HEK293 (cell line): ENCODE data around the gene CDH12.

Experiments used
- CTCF ChIA-PET: fragments of 350-600 bp; formaldehyde crosslinking; extraction: SDS; loops from one replicate; lab custom pipeline; 2021; ENCODE audit warnings: antibody characterized with exemption; lab: Yijun Ruan, JAX
- POLR2A ChIA-PET: fragments of 300-600 bp; formaldehyde crosslinking; extraction: SDS; loops from one replicate; lab custom pipeline; 2020; ENCODE audit warnings: antibody characterized with exemption, inconsistent platforms; lab: Yijun Ruan, JAX
- H3K27ac ChIP-seq: fragments of 200-500 bp; sonication (Bioruptor generic); 2 replicates; pipeline ENCODE4 v1.5.1; 2014; ENCODE audit warnings: low read depth, low read length, control low read depth, inconsistent platforms; ENCODE audit errors: extremely low read depth
- H3K36me3 ChIP-seq, 2 experiments: fragments of 200-500 bp in 1 of 2; sonication (Bioruptor generic) in 1 of 2; 1 replicate in 1 of 2; 2 replicates in 1 of 2; pipeline ENCODE4 v1.5.1; 2014 to 2017; ENCODE audit warnings: inconsistent platforms in 2 of 2, low read length in 2 of 2; ENCODE audit not compliant: control insufficient read depth in 2 of 2, insufficient read depth in 1 of 2
- H3K4me1 ChIP-seq: fragments of 200-500 bp; sonication (Bioruptor generic); 2 replicates; pipeline ENCODE4 v1.5.1; 2014; ENCODE audit warnings: mild to moderate bottlenecking, low read length, inconsistent platforms; ENCODE audit not compliant: control insufficient read depth, insufficient read depth
- H3K4me3 ChIP-seq: 2 replicates; pipeline ENCODE4 v1.5.1; 2011; ENCODE audit warnings: low read depth, mild to moderate bottlenecking, control low read depth, low read length, moderate library complexity
- H3K9me3 ChIP-seq: fragments of 200-500 bp; sonication (Bioruptor generic); 2 replicates; pipeline ENCODE4 v1.5.1; 2014; ENCODE audit warnings: low read depth, low read length, inconsistent platforms; ENCODE audit not compliant: control insufficient read depth, insufficient read depth
- GLIS1 ChIP-seq: fragments of 450-650 bp; formaldehyde crosslinking; IDR thresholded peaks from 2 replicates; pipeline ENCODE4 v1.5.1; 2016; ENCODE audit warnings: missing biosample characterization, missing genetic modification characterization
- SCRT1 ChIP-seq: fragments of 450-650 bp; formaldehyde crosslinking; IDR thresholded peaks from 2 replicates; pipeline ENCODE4 v1.5.1; 2016; ENCODE audit warnings: missing biosample characterization, missing genetic modification characterization, borderline replicate concordance
- ZNF112 ChIP-seq: fragments of 450-650 bp; formaldehyde crosslinking; IDR thresholded peaks from 2 replicates; pipeline ENCODE4 v1.5.0; 2017; ENCODE audit warnings: missing biosample characterization, missing genetic modification characterization
- ZNF133 ChIP-seq: fragments of 450-650 bp; formaldehyde crosslinking; IDR thresholded peaks from 2 replicates; pipeline ENCODE4 v1.5.1; 2016; ENCODE audit warnings: missing biosample characterization, missing genetic modification characterization
- ZNF138 ChIP-seq: fragments of 450-650 bp; formaldehyde crosslinking; IDR thresholded peaks from 2 replicates; pipeline ENCODE4 v1.5.1; 2016; ENCODE audit warnings: missing biosample characterization, missing genetic modification characterization, borderline replicate concordance
- ZNF239 ChIP-seq: fragments of 450-650 bp; formaldehyde crosslinking; IDR thresholded peaks from 2 replicates; pipeline ENCODE4 v1.5.1; 2016; ENCODE audit warnings: missing biosample characterization, missing genetic modification characterization
- ZNF423 ChIP-seq: fragments of 450-650 bp; formaldehyde crosslinking; IDR thresholded peaks from 2 replicates; pipeline ENCODE4 v1.5.1; 2016; ENCODE audit warnings: missing biosample characterization, missing genetic modification characterization
- ZNF473 ChIP-seq: fragments of 450-650 bp; formaldehyde crosslinking; IDR thresholded peaks from 2 replicates; pipeline ENCODE4 v1.5.1; 2017; ENCODE audit warnings: missing biosample characterization, missing genetic modification characterization
- ZNF560 ChIP-seq: fragments of 450-650 bp; formaldehyde crosslinking; IDR thresholded peaks from 2 replicates; pipeline ENCODE4 v1.5.1; 2017; ENCODE audit warnings: missing biosample characterization, missing genetic modification characterization, borderline replicate concordance
- ZNF623 ChIP-seq: fragments of 450-650 bp; formaldehyde crosslinking; IDR thresholded peaks from 2 replicates; pipeline ENCODE4 v1.5.1; 2016; ENCODE audit warnings: missing biosample characterization, missing genetic modification characterization
- ZNF701 ChIP-seq: fragments of 450-650 bp; formaldehyde crosslinking; IDR thresholded peaks from 2 replicates; pipeline ENCODE4 v1.5.1; 2016; ENCODE audit warnings: missing biosample characterization, missing genetic modification characterization
- ZNF837 ChIP-seq: fragments of 450-650 bp; formaldehyde crosslinking; IDR thresholded peaks from 2 replicates; pipeline ENCODE4 v1.5.1; 2016; ENCODE audit warnings: missing biosample characterization, missing genetic modification characterization
- TF ChIP-seq, protein P1 (sequence below): fragments of 450-650 bp; formaldehyde crosslinking; IDR thresholded peaks from 2 replicates; pipeline ENCODE4 v1.5.1; 2017; ENCODE audit warnings: missing biosample characterization, mild to moderate bottlenecking, missing genetic modification characterization, moderate library complexity
- TF ChIP-seq, protein P2 (sequence below): fragments of 450-650 bp; formaldehyde crosslinking; IDR thresholded peaks from 2 replicates; pipeline ENCODE4 v1.5.1; 2016; ENCODE audit warnings: missing biosample characterization, missing genetic modification characterization, borderline replicate concordance
- TF ChIP-seq, protein P3 (sequence below): fragments of 450-650 bp; formaldehyde crosslinking; IDR thresholded peaks from 2 replicates; pipeline ENCODE4 v1.5.1; 2016; ENCODE audit warnings: missing biosample characterization, missing genetic modification characterization
- TF ChIP-seq, protein P4 (sequence below): fragments of 450-650 bp; formaldehyde crosslinking; IDR thresholded peaks from 2 replicates; pipeline ENCODE4 v1.5.1; 2016; ENCODE audit warnings: missing biosample characterization, missing genetic modification characterization
- TF ChIP-seq, protein P5 (sequence below): fragments of 450-650 bp; formaldehyde crosslinking; optimal IDR thresholded peaks from 2 replicates; pipeline ENCODE3; 2016; ENCODE audit warnings: missing biosample characterization, mild to moderate bottlenecking, missing genetic modification characterization

The CDH12 gene

DNA sequence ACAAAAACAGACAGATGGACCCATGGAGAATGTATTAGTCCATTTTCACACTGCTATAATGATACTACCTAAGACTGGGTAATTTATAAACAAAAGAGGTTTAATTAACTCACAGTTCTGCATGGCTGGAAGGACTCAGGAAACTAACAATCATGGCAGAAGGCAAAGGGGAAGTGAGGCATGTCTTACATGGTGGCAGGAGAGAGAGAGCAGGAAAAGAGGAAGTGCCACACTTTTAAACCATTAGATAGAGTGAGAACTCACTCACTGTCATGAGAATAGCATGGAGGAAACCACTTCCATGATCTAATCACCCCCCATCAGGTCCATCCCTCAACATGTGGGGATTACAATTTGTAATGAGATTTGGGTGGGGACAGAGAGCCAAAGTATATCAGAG is 808.9 kb downstream of the CDH12 start:
- CTCF ChIA-PET = no interaction called here
- H3K4me1 ChIP-seq = no peaks in the 10 kb centered on the region
- POLR2A ChIA-PET = no interaction called here
- H3K36me3 ChIP-seq = no peaks in the 10 kb centered on the region
- no peaks in the 10 kb centered on the region for H3K9me3 ChIP-seq
- H3K27ac ChIP-seq = no peak overlapping the region
- TF ChIP-seq ZNF133 (tag by site-specific recombination) = no peak
- no peak for TF ChIP-seq GLIS1 (tag by site-specific recombination)
- TF ChIP-seq ZNF701 (tag by site-specific recombination) = no peak
- no peak for TF ChIP-seq ZNF473
- TF ChIP-seq ZNF239 = no peak
- TF ChIP-seq, protein P1, sequence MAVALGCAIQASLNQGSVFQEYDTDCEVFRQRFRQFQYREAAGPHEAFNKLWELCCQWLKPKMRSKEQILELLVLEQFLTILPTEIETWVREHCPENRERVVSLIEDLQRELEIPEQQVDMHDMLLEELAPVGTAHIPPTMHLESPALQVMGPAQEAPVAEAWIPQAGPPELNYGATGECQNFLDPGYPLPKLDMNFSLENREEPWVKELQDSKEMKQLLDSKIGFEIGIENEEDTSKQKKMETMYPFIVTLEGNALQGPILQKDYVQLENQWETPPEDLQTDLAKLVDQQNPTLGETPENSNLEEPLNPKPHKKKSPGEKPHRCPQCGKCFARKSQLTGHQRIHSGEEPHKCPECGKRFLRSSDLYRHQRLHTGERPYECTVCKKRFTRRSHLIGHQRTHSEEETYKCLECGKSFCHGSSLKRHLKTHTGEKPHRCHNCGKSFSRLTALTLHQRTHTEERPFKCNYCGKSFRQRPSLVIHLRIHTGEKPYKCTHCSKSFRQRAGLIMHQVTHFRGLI = no peak
- TF ChIP-seq ZNF560 (tag by site-specific recombination) = no peak
- TF ChIP-seq, protein P2, sequence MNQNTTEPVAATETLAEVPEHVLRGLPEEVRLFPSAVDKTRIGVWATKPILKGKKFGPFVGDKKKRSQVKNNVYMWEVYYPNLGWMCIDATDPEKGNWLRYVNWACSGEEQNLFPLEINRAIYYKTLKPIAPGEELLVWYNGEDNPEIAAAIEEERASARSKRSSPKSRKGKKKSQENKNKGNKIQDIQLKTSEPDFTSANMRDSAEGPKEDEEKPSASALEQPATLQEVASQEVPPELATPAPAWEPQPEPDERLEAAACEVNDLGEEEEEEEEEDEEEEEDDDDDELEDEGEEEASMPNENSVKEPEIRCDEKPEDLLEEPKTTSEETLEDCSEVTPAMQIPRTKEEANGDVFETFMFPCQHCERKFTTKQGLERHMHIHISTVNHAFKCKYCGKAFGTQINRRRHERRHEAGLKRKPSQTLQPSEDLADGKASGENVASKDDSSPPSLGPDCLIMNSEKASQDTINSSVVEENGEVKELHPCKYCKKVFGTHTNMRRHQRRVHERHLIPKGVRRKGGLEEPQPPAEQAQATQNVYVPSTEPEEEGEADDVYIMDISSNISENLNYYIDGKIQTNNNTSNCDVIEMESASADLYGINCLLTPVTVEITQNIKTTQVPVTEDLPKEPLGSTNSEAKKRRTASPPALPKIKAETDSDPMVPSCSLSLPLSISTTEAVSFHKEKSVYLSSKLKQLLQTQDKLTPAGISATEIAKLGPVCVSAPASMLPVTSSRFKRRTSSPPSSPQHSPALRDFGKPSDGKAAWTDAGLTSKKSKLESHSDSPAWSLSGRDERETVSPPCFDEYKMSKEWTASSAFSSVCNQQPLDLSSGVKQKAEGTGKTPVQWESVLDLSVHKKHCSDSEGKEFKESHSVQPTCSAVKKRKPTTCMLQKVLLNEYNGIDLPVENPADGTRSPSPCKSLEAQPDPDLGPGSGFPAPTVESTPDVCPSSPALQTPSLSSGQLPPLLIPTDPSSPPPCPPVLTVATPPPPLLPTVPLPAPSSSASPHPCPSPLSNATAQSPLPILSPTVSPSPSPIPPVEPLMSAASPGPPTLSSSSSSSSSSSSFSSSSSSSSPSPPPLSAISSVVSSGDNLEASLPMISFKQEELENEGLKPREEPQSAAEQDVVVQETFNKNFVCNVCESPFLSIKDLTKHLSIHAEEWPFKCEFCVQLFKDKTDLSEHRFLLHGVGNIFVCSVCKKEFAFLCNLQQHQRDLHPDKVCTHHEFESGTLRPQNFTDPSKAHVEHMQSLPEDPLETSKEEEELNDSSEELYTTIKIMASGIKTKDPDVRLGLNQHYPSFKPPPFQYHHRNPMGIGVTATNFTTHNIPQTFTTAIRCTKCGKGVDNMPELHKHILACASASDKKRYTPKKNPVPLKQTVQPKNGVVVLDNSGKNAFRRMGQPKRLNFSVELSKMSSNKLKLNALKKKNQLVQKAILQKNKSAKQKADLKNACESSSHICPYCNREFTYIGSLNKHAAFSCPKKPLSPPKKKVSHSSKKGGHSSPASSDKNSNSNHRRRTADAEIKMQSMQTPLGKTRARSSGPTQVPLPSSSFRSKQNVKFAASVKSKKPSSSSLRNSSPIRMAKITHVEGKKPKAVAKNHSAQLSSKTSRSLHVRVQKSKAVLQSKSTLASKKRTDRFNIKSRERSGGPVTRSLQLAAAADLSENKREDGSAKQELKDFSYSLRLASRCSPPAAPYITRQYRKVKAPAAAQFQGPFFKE = no peak
- TF ChIP-seq ZNF837 (tag by site-specific recombination) = no peak
- no peak overlapping the region for H3K4me3 ChIP-seq

DNA sequence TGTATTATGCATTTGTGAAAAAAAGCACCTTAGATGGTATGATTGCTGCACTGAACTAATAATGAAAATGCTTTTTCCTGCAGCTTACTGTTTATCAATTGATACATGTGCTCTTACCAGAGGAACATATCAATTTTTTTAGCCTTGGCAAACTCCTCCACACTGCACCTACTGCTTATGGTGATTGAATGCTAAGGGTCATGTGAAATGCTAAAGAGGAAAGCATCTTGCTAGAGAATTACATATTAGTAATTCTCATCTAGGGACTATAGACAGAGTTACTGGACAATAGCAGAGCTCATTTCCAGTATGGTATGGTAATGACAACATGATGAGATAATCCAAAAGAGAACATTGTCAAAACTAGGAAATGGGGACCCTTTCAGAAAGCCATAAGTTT is 817.1 kb downstream of the CDH12 start:
- Histone ChIP-seq H3K9me3 (no peaks in the 10 kb centered on the region), H3K27ac (no peak overlapping the region), H3K4me1 (no peaks in the 10 kb centered on the region), H3K4me3 (no peak overlapping the region), H3K36me3 (no peaks in the 10 kb centered on the region)
- ChIA-PET POLR2A (no interaction called here), CTCF (interaction anchor here (0.9 kb wide), 1 partner anchor 11 kb away, joined by 3 read pairs; no protein-coding TSS in a partner anchor)
- TF ChIP-seq ZNF623 (tag by site-specific recombination) (no peak), ZNF560 (tag by site-specific recombination) (no peak), SCRT1 (no peak), ZNF112 (no peak), ZNF138 (tag by site-specific recombination) (no peak), ZNF423 (tag by site-specific recombination) (no peak)
- TF ChIP-seq, protein P3, sequence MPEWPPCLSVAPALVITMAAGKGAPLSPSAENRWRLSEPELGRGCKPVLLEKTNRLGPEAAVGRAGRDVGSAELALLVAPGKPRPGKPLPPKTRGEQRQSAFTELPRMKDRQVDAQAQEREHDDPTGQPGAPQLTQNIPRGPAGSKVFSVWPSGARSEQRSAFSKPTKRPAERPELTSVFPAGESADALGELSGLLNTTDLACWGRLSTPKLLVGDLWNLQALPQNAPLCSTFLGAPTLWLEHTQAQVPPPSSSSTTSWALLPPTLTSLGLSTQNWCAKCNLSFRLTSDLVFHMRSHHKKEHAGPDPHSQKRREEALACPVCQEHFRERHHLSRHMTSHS = no peak
- TF ChIP-seq, protein P4, sequence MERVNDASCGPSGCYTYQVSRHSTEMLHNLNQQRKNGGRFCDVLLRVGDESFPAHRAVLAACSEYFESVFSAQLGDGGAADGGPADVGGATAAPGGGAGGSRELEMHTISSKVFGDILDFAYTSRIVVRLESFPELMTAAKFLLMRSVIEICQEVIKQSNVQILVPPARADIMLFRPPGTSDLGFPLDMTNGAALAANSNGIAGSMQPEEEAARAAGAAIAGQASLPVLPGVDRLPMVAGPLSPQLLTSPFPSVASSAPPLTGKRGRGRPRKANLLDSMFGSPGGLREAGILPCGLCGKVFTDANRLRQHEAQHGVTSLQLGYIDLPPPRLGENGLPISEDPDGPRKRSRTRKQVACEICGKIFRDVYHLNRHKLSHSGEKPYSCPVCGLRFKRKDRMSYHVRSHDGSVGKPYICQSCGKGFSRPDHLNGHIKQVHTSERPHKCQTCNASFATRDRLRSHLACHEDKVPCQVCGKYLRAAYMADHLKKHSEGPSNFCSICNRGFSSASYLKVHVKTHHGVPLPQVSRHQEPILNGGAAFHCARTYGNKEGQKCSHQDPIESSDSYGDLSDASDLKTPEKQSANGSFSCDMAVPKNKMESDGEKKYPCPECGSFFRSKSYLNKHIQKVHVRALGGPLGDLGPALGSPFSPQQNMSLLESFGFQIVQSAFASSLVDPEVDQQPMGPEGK (tag by site-specific recombination) = no peak
- TF ChIP-seq, protein P5, sequence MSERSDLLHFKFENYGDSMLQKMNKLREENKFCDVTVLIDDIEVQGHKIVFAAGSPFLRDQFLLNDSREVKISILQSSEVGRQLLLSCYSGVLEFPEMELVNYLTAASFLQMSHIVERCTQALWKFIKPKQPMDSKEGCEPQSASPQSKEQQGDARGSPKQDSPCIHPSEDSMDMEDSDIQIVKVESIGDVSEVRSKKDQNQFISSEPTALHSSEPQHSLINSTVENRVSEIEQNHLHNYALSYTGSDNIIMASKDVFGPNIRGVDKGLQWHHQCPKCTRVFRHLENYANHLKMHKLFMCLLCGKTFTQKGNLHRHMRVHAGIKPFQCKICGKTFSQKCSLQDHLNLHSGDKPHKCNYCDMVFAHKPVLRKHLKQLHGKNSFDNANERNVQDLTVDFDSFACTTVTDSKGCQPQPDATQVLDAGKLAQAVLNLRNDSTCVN (tag by site-specific recombination) = no peak
